ENCODE data around the gene SLC25A26. TPM values are rescaled to one million over a fixed set of nuclear protein-coding genes. Genes with fewer than 3 reads are reported as not detected.

The SLC25A26 gene
- total RNA-seq, 1 experiment from 2014 or later: 23.8 TPM

- RAD21 ChIA-PET (ENCODE audit: low non-redundant PET in 1 of 2, low total read pairs in 2 of 2, uncharacterized antibody in 2 of 2, unreplicated experiment in 2 of 2): no interaction called here
- Histone ChIP-seq H3K4me1 (ENCODE audit: control insufficient read depth in 1 of 2, insufficient read depth in 2 of 2, low read length in 2 of 2) (peaks cover 0 to 14% of the 10 kb centered on the region in 2 experiments; a peak in 2 of 4 replicates), H3K9me3 (ENCODE audit: control insufficient read depth in 1 of 2, insufficient read depth in 1 of 2, low read depth in 1 of 2, low read length in 2 of 2) (no peaks in the 10 kb centered on the region), H3K27me3 (ENCODE audit: insufficient read depth, low read length) (no peaks in the 10 kb centered on the region), H3K9me2 (ENCODE audit: insufficient read depth) (no peaks in the 10 kb centered on the region), H2AFZ (ENCODE audit: low read depth, low read length, poor library complexity, severe bottlenecking) (no peak overlapping the region), H3K4me3 (replicated peaks in 1 of 2; ENCODE audit: low read depth in 1 of 2, low read length in 2 of 2) (no peak overlapping the region), H3K4me2 (ENCODE audit: low read length) (no peak overlapping the region), H3K27ac (ENCODE audit: low read depth, low read length) (no peak overlapping the region), H3K9ac (ENCODE audit: low read length) (no peak overlapping the region), H3K79me2 (ENCODE audit: insufficient read depth, low read length) (no peaks in the 10 kb centered on the region), H4K20me1 (ENCODE audit: insufficient read depth) (no peaks in the 10 kb centered on the region), H3K36me3 (ENCODE audit: control insufficient read depth in 1 of 2, insufficient read depth in 2 of 2, low read length in 2 of 2) (no peaks in the 10 kb centered on the region)
- intact Hi-C loops (cut with micrococcal nuclease): loop anchor here (1.0 to 5.0 kb wide), 5 partner anchors 159 to 1663 kb away; partner anchors contain the start of gene MAGI1
- POLR2A ChIA-PET: no interaction called here
- ATAC-seq (no peak), DNase-seq (ENCODE audit: low read depth, low spot score) (no peak)
- CTCF ChIA-PET: interaction anchor here (0.9 to 1.0 kb wide), 2 partner anchors 858 to 862 kb away, joined by 3 to 4 read pairs; no protein-coding TSS in a partner anchor
- no TSS peak for BruUV-seq (replicated peaks)
- TF ChIP-seq ZFX (IDR thresholded peaks at IDR 0.05): no peak
- TF ChIP-seq SP1 (IDR thresholded peaks at IDR 0.05; ENCODE audit: low read depth): no peak
- no peak for TF ChIP-seq ELF1 (IDR thresholded peaks at IDR 0.05; ENCODE audit: borderline replicate concordance, low read depth)
- TF ChIP-seq EZH2 (IDR thresholded peaks at IDR 0.05): no peak
- no peak for TF ChIP-seq SIN3A (IDR thresholded peaks at IDR 0.05; ENCODE audit: low read depth)
- no peak for TF ChIP-seq JUND (IDR thresholded peaks at IDR 0.05)
- TF ChIP-seq TCF7L2 (IDR thresholded peaks at IDR 0.05; ENCODE audit: borderline replicate concordance, extremely low read depth, insufficient read depth, insufficient read length): no peak
- peak; percentile 77 for TF ChIP-seq RAD21 (IDR thresholded peaks at IDR 0.05; ENCODE audit: low read depth)
- 0 out of 2 replicates have a peak, but pooled peaks have one; percentile 16 for TF ChIP-seq EGR1 (IDR thresholded peaks at IDR 0.05; ENCODE audit: low read depth)
- TF ChIP-seq MAX (IDR thresholded peaks at IDR 0.05): no peak
- no peak for TF ChIP-seq REST (IDR thresholded peaks at IDR 0.05; ENCODE audit: low read depth)
- TF ChIP-seq FOSL1 (IDR thresholded peaks at IDR 0.05; ENCODE audit: low read depth): no peak
- TF ChIP-seq YY1 (IDR thresholded peaks at IDR 0.05; ENCODE audit: extremely low read depth, insufficient replicate concordance, low read depth, low read length): no peak
- no peak for TF ChIP-seq ZNF274 (IDR thresholded peaks at IDR 0.05; ENCODE audit: low read depth, low read length)
- TF ChIP-seq SRF (IDR thresholded peaks at IDR 0.05; ENCODE audit: low read depth): no peak
- no peak for TF ChIP-seq CBX3 (IDR thresholded peaks at IDR 0.05; ENCODE audit: low read depth)
- TF ChIP-seq ZBTB33 (IDR thresholded peaks at IDR 0.05; ENCODE audit: extremely low read depth, insufficient replicate concordance, low read length): no peak
- no peak for TF ChIP-seq EZH2phosphoT487 (IDR thresholded peaks at IDR 0.05; ENCODE audit: borderline replicate concordance)
- peak; percentile 25 to 65 (median 58); a peak in 4 of 6 replicates for TF ChIP-seq CTCF (IDR thresholded peaks at IDR 0.05 in 2 of 3, conservative IDR thresholded peaks at IDR 0.05 in 1 of 3; ENCODE audit: borderline replicate concordance in 1 of 3, insufficient read depth in 1 of 3, low read depth in 2 of 3, low read length in 2 of 3)
- no peak for TF ChIP-seq CEBPB (IDR thresholded peaks at IDR 0.05; ENCODE audit: low read depth)
- no peak for TF ChIP-seq POLR2AphosphoS5 (IDR thresholded peaks at IDR 0.05; ENCODE audit: low read depth, low read length)
- TF ChIP-seq ATF3 (IDR thresholded peaks at IDR 0.05): no peak
Observed at GRCh38 chr3:66196633-66197032, 24.2 kb upstream of the SLC25A26 start.

All from HCT116 (cell line).